ENCODE measurements around the gene PVRIG. TPM values are rescaled to one million over a fixed set of nuclear protein-coding genes. Genes with fewer than 3 reads are reported as not detected.

PVRIG gene
- total RNA-seq, 2 experiments from 2014 or later, result 30.1 to 33.2 TPM

DNA sequence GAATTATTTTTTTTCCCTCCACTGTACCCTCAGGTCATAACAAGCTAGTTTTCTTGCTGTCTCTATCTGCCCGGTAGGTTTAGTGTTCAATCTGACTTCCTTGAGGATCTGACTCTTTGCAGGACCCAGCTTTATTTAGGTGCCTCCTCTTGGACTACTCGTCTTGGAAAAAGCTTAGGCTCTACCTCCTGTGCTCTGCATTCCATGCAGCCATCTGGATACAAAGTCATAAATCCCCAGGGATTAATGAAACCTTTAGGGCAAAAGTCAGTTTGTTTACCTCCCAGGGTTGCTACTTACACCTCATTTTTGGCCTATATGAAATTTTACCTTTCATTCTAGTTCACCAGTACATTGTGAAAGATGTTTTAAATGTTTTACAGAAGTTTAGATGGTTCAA lies 34.0 kb upstream of the PVRIG start:
- H3K27ac Mint-ChIP-seq, result no peak overlapping the region
- Histone ChIP-seq H3K27ac (ENCODE audit: low read depth in 1 of 2, low read length in 2 of 2) (no peak overlapping the region), H3K36me3 (ENCODE audit: insufficient read depth, low read length) (no peaks in the 10 kb centered on the region), H3K27me3 (ENCODE audit: control insufficient read depth in 1 of 2, insufficient read depth in 2 of 2, low read length in 2 of 2) (no peaks in the 10 kb centered on the region), H3K4me1 (ENCODE audit: insufficient read depth, low read length) (peaks cover 6% of the 10 kb centered on the region), H3K9me3 (ENCODE audit: control insufficient read depth in 1 of 2, insufficient read depth in 1 of 2, low read length in 2 of 2) (peaks cover 0 to 3% of the 10 kb centered on the region in 2 experiments), H3K4me3 (ENCODE audit: low read length) (no peak overlapping the region)
- no peaks in the 10 kb centered on the region for H3K27me3 Mint-ChIP-seq
- intact Hi-C loops (cut with DNase I, micrococcal nuclease), result no loop called here
- CTCF ChIA-PET, result no interaction called here
- no peak overlapping the region for H3K4me3 Mint-ChIP-seq
- no peak for ATAC-seq (ENCODE audit: poor library complexity)
- TF ChIP-seq, protein P1, sequence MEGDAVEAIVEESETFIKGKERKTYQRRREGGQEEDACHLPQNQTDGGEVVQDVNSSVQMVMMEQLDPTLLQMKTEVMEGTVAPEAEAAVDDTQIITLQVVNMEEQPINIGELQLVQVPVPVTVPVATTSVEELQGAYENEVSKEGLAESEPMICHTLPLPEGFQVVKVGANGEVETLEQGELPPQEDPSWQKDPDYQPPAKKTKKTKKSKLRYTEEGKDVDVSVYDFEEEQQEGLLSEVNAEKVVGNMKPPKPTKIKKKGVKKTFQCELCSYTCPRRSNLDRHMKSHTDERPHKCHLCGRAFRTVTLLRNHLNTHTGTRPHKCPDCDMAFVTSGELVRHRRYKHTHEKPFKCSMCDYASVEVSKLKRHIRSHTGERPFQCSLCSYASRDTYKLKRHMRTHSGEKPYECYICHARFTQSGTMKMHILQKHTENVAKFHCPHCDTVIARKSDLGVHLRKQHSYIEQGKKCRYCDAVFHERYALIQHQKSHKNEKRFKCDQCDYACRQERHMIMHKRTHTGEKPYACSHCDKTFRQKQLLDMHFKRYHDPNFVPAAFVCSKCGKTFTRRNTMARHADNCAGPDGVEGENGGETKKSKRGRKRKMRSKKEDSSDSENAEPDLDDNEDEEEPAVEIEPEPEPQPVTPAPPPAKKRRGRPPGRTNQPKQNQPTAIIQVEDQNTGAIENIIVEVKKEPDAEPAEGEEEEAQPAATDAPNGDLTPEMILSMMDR (IDR thresholded peaks at IDR 0.05), result no peak
- DNase-seq, result no peak
- POLR2A ChIA-PET, result interaction anchor here (1.0 kb wide), 1 partner anchor 8 kb away, joined by 5 read pairs; the partner anchor contains the start of genes GPC2 and STAG3
- H3K9me3 Mint-ChIP-seq, result no peaks in the 10 kb centered on the region
- H3K4me1 Mint-ChIP-seq (ENCODE audit: low read depth), result peaks cover 37% of the 10 kb centered on the region
- H3K36me3 Mint-ChIP-seq (ENCODE audit: low read depth), result no peaks in the 10 kb centered on the region

DNA sequence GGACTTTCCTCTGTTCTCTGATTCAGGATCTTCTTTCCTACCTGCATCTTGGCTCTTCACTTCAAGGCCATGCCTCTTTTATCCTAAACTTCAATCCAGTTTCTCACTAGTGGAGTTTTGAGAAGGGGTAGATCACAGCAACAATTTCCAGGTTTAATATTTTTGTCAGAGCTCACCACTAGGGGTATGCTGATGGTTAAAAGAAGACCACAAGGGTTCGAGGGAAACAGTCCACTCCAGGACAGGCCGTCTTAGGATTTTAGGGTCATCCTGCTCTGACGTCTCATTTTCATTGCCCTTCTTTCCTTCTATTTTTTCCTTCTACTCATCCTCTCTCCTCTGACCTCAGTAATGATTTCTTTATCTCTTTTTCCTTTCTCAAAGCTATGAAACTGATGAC lies 30.7 kb upstream of the PVRIG start:
- no peaks in the 10 kb centered on the region for H3K4me1 ChIP-seq (ENCODE audit: insufficient read depth, low read length)
- ChIA-PET POLR2A (no interaction called here), CTCF (no interaction called here)
- Mint-ChIP-seq H3K27me3 (no peaks in the 10 kb centered on the region), H3K4me1 (ENCODE audit: low read depth) (peaks cover 39% of the 10 kb centered on the region), H3K27ac (no peak overlapping the region), H3K4me3 (no peak overlapping the region), H3K36me3 (ENCODE audit: low read depth) (no peaks in the 10 kb centered on the region), H3K9me3 (no peaks in the 10 kb centered on the region)
- H3K9me3 ChIP-seq (ENCODE audit: control insufficient read depth in 1 of 2, insufficient read depth in 1 of 2, low read length in 2 of 2), result no peaks in the 10 kb centered on the region
- no peak for DNase-seq
- no peak for ATAC-seq (ENCODE audit: poor library complexity)
- H3K4me3 ChIP-seq (ENCODE audit: low read length), result no peak overlapping the region
- intact Hi-C loops (cut with DNase I, micrococcal nuclease), result no loop called here
- TF ChIP-seq, protein P1 (IDR thresholded peaks at IDR 0.05), result no peak
- H3K27ac ChIP-seq (ENCODE audit: low read depth in 1 of 2, low read length in 2 of 2), result no peak overlapping the region
- no peaks in the 10 kb centered on the region for H3K36me3 ChIP-seq (ENCODE audit: insufficient read depth, low read length)
- H3K27me3 ChIP-seq (ENCODE audit: control insufficient read depth in 1 of 2, insufficient read depth in 2 of 2, low read length in 2 of 2), result no peaks in the 10 kb centered on the region

DNA sequence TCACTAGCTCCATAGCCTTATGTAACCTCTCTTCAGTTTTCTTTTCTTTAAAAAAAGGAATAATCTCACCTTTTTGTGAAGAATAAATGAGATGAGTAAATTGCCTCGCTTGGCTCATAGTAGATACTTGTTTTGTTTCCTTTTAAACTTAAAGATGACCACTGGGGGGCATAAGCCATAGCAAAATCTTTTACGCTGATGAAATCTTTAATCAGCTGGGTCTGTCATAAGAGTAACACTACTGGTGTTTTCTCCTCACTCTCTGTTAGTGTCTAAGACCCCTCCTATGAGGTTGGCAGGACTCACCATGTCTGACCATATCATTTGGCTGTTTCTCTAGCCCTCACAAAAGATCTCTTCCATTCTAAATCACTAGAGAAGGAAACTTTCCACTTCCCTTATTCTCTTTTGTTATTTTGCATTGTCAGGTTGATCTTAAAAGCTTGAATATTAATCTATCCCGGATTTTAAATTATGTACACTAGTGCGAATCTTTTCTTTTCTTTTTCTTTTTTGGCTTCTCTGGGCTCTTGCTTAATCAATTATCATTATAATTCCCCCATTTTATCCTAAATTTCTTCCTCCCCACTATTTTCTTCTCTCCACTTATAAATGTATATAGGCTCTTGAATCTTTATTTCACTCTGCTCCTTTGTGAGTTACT lies 29.6 kb upstream of the PVRIG start:
- Histone ChIP-seq H3K4me1 (ENCODE audit: insufficient read depth, low read length) (peaks cover 1% of the 10 kb centered on the region), H3K9me3 (ENCODE audit: control insufficient read depth in 1 of 2, insufficient read depth in 1 of 2, low read length in 2 of 2) (no peaks in the 10 kb centered on the region), H3K36me3 (ENCODE audit: insufficient read depth, low read length) (no peaks in the 10 kb centered on the region), H3K27ac (ENCODE audit: low read depth in 1 of 2, low read length in 2 of 2) (no peak overlapping the region), H3K4me3 (ENCODE audit: low read length) (no peak overlapping the region), H3K27me3 (ENCODE audit: control insufficient read depth in 1 of 2, insufficient read depth in 2 of 2, low read length in 2 of 2) (no peaks in the 10 kb centered on the region)
- intact Hi-C loops (cut with DNase I, micrococcal nuclease), result loop anchor here (1.0 to 5.0 kb wide), 2 partner anchors 27 to 217 kb away; no protein-coding TSS in a partner anchor
- DNase-seq (peak in 3 of 14 experiments; percentile 72 to 77 (median 73)), ATAC-seq (ENCODE audit: poor library complexity) (peak; percentile 84)
- TF ChIP-seq, protein P1 (IDR thresholded peaks at IDR 0.05), result peak; percentile 55
- no peaks in the 10 kb centered on the region for H3K27me3 Mint-ChIP-seq
- H3K9me3 Mint-ChIP-seq, result no peaks in the 10 kb centered on the region
- no peak overlapping the region for H3K4me3 Mint-ChIP-seq
- ChIA-PET POLR2A (interaction anchor here (0.6 to 1.3 kb wide), 10 partner anchors 13 to 42 kb away, joined by 3 to 7 read pairs (median 4); partner anchors contain the start of genes GPC2 and LAMTOR4), CTCF (interaction anchor here (0.6 to 1.4 kb wide), 14 partner anchors 8 to 239 kb away, joined by 3 to 11 read pairs (median 4); partner anchors contain the start of genes LAMTOR4, MEPCE and PVRIG)
- H3K36me3 Mint-ChIP-seq (ENCODE audit: low read depth), result no peaks in the 10 kb centered on the region
- peaks cover 44% of the 10 kb centered on the region for H3K4me1 Mint-ChIP-seq (ENCODE audit: low read depth)
- peak overlapping the region; percentile 25 for H3K27ac Mint-ChIP-seq
